Fibroblast of the conjunctiva (primary cell): ENCODE results near the gene KNSTRN.
A peak's percentile ranks its signal among the peaks of the same experiment; 100 is the strongest.

Experiments
- DNase-seq: peaks from one replicate; pipeline ENCODE4 v3.0.0-alpha.2; 2010; ENCODE audit warnings: low read depth

The KNSTRN gene

GRCh38 chr15:40366457-40367370 is 15.8 kb upstream of the KNSTRN start:
- DNase-seq, result no peak

DNA sequence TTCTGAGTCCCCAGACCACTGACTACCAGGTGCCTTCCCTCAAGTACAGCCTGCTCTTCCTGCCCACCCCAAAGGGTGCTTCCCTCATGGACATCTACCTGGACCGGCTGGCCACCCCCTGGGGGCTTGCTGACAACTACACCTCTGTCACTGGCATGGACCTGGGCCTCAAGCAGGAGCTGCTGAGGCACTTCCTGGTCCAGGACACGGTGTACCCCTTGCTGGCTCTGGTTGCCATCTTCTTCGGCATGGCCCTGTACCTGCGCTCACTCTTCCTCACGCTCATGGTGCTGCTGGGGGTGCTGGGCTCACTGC is 15.2 kb upstream of the KNSTRN start:
- no peak for DNase-seq

DNA sequence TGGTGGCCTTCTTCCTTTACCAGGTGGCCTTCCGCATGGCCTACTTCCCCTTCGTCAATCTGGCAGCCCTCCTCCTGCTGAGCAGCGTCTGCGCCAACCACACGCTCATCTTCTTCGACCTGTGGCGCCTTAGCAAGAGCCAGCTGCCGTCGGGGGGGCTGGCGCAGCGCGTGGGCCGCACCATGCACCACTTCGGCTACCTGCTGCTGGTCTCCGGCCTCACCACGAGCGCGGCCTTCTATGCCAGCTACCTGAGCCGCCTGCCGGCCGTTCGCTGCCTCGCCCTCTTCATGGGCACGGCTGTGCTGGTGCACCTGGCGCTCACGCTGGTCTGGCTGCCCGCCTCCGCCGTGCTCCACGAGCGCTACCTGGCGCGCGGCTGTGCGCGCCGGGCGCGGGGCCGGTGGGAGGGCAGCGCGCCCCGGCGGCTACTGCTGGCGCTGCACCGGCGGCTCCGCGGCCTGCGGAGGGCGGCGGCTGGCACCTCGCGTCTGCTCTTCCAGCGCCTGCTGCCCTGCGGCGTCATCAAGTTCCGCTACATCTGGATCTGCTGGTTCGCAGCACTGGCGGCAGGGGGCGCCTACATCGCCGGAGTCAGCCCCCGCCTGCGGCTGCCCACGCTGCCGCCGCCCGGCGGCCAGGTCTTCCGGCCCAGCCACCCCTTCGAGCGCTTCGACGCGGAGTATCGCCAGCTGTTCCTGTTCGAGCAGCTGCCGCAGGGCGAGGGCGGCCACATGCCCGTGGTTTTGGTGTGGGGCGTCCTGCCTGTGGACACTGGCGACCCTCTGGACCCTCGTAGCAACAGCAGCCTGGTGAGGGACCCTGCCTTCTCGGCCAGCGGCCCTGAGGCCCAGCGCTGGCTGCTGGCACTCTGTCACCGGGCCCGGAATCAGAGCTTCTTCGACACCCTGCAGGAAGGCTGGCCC is 14.6 kb upstream of the KNSTRN start:
- peak; percentile 83 for DNase-seq

- no peak for DNase-seq
Measured at GRCh38 chr15:40368719-40369473, 13.6 kb upstream of the KNSTRN start.

GRCh38 chr15:40369474-40369869 is 13.0 kb upstream of the KNSTRN start:
- DNase-seq, result no peak

DNA sequence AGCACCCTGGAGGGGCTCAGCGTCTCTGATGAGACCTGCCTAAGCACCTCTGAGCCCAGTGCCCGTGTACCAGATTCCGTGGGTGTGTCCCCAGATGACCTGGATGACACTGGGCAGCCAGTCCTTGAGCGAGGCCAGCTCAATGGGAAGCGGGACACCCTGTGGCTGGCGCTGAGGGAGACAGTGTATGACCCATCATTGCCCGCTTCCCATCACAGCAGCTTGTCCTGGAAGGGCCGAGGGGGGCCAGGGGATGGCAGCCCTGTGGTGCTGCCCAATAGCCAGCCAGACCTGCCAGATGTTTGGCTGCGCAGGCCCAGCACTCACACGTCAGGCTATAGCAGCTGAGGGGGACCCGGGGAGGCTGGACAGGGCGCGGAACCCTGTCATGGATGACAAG is 12.6 kb upstream of the KNSTRN start:
- no peak for DNase-seq

- no peak for DNase-seq
Measured at GRCh38 chr15:40372981-40373380, 9.5 kb upstream of the KNSTRN start.

DNA sequence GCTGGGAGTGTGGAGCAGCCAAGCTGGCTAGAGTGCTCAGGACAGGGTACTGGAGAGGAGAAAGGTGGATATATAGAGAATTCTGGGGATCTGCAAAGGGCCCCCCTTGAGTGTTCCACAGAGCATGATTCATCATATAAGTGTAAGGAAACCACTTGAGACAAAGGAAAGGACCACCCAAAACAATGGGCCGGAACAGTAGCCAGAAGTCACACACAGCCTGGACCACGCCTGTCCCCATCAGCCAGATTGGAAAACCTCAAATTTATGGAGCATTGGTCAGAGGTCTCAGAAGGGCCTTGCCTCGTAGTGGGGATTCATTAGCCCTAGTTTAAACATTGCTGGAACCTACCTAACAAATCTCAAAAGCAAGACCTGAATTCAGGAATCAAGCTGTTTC is 4.9 kb upstream of the KNSTRN start:
- DNase-seq, result no peak

GRCh38 chr15:40379374-40379773 is 3.1 kb upstream of the KNSTRN start:
- DNase-seq, result no peak

DNA sequence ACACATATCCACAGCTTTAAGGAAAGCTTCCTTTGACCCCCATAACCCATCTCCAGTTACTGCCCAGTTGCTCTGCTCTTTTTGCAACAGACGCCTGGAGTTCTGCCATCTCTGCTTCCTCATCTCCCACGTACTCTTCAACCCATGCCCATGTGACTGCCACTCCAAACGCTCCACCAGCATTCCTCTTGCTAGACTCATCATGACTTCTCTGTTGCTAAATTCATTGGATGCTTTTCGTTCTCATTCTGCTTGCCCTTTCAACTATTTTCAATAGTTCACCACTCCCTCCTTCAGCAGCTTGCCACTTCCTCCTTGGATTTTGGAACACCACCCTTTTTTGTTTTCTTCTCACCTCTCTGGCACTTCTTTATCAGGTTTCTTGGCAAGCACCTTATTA is 2.7 kb upstream of the KNSTRN start:
- DNase-seq, result peak; percentile 97

- no peak for DNase-seq
Measured at GRCh38 chr15:40380636-40381035, 1.9 kb upstream of the KNSTRN start.

DNA sequence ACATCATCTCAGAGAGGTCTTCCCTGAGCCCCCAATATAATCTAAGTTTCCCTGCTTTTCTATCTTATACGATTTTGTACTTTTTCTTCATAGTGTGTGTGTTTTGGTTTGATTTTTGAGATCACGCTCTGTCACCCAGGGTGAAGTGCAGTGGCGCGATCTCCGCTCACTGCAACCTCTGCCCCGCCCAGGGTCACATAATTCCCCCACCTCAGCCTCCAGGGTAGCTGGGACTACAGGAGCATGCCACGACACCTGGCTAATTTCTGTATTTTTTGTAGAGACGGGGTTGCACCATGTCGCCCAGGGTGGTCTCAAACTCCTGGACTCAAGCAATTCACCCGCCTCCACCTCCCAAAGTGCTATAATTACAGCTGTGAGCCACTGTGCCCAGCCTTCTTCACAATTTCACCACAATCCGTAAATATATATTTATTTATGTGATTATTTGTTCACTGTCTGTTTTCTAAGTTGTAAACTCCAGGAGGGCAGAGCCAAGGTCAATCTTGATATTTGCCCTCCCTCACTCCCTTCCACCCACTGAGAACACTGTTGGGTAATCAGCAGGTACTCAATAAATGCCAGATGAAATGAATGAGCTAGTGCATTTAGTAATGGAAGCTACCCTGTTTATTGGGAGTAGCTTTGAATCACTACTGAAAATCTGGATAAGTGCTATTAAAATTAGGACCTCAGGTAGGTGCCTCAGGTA is 547 bp upstream of the KNSTRN start:
- DNase-seq, result no peak

- DNase-seq, result no peak
Measured at GRCh38 chr15:40386480-40386879, 4.0 kb downstream of the KNSTRN start.

DNA sequence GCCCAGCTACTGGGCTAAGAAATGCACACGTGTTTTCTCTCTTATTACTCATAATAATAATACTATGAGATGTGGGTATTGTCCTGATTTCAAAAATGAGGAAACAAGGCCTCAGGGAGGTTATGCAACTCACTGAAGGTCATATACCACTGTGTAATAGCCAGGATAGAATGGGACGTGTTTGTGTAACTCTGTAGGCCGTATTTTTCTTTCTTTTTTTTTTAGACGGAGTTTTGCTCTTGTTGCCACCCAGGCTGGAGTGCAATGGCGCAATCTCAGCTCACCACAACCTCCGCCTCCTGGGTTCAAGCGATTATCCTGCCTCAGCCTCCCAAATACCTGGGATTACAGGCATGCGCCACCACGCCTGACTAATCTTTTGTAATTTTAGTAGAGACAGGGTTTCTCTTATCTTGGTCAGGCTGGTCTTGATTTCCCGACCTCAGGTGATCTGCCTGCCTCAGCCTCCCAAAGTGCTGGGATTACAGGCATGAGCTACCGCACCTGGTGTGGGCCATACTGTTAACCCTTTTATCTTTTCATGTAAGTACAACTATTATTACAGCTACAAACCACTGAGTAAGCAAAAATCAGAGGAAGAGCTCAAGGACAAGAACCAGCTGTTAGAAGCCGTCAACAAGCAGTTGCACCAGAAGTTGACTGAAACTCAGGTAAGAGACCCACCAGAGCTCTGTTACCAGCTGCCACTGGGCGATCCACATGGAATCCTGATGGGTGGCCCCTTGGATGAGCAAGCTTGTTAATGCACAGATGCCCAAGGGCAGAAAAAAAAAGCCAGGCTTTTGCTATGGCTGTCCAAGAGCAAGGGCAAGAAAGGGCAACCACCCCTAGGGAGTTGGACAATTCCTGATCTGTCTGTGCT is 6.7 kb downstream of the KNSTRN start:
- DNase-seq, result peak; percentile 10

DNA sequence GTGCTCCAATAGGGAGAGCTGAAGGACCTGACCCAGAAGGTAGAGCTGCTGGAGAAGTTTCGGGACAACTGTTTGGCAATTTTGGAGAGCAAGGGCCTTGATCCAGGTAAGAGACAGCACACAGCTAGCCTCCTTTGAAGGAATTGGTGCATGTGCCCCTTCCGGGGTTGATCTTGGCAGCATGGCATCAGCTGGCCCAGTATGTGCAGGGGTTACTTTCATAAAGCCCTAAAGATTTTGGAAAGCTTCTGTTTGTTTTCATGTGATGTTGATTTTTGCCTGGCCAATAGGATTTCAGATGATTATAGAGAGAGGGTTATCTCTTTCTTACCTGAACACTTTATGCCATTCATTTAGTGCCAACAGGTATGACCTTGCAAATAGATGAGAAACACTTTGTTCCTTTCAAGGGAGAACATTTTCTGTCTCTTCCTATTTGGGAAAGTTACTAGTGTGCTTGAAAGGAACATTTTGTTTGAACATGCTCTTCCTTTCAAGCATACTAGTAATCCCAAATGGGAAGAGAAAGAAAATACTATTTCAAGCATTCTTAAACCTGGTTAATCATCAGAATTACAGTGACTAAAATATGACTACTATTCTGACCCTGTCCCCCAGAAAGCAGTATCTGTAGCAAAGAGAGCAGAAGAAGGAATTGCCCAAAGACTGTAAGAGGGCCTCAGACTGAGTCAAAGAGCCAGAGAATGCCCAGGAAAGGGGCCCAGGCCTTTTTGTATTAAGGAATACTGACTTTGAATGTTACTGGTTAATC is 7.5 kb downstream of the KNSTRN start:
- no peak for DNase-seq

DNA sequence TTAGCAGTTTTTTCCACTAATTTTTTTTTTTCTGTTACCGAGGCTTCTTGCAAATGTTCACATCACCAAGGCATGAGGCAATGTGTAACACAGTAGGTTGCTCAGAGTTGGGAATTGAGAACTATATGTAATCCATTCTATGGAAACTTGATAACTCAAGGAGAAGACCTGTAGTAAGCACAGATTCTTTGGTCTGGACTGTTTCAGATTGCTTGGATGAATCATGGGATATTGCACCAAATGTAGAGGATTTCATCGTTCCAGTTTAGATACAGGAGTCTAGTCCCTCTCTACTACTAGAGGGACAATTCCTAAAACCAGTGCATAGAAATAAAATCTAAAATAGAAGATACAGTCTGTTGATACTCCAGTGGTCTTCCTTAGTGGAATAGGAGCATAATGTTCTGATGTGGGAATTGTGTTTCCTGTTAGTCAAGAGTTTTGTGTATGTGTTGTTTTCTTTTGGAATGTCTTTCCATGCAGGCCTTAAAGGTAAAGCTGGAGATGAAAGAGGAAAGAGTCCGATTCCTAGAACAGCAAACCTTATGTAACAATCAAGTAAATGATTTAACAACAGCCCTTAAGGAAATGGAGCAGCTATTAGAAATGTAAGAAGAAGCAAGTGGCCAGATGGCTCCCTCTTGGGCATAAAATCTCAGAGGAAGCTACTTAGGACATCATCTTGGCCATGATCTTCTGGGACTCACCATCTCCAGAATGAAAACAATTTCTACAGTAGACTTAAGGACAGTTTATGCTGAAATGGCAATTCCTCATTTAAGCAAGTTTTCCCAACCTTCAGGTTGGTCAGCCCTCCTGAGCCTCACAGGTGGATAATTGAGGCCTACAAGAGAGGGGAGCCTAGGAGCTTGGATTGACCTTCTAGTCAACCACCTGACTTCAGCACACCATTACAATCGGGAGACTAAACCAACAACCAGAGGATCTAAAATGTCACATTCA is 10.7 kb downstream of the KNSTRN start:
- DNase-seq, result peak; percentile 28

DNA sequence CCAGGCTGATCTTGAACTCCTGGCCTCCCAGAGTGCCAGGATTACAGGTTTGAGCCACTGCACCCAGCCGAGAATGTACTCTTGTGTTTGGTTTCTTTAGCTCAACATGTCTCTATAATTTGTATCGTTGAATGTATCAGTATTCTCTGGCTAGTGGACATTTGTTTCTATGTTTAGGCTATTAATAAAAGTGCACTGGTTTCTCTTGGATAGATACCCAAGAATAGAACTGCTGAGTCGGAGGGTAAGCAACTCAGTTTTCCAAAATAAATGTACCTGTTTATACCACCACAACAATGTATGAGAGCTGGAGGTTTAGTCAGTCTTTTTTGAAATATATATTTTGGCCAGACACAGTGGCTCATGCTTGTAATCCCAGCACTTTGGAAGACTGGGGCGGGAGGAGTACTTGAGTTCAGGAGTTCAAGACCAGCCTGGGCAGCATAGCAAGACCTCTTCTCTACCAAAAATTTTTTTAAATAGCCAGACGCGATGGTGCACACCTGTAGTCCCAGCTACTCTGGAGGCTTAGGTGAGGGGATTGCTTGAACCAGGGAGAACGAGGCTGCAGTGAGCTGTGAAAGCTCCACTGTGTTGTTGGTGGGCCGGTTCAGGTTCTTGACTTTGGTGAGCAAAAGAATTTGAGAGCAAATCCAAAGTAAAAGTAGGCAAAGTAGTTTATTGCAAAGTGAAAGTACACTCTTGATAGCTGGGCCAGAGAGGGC is 15.3 kb downstream of the KNSTRN start:
- DNase-seq, result no peak

- DNase-seq, result no peak
Measured at GRCh38 chr15:40398413-40398873, 15.9 kb downstream of the KNSTRN start.
